IMR-90 (cell line): ENCODE results near the gene CUEDC2.

ENCODE experiments used
- BHLHE40 ChIP-seq: fragments of 150-350 bp; IDR thresholded peaks from 2 replicates; pipeline ENCODE4 v1.6.1; 2016; ENCODE audit warnings: mild to moderate bottlenecking, low read depth, low read length
- FOS ChIP-seq: fragments of 150-350 bp; IDR thresholded peaks from 2 replicates; pipeline ENCODE4 v1.6.1; 2016; ENCODE audit warnings: low read depth, low read length
- MAFK ChIP-seq: IDR thresholded peaks from 2 replicates; pipeline ENCODE4 v1.6.1; 2012; ENCODE audit warnings: low read depth, low read length, improper control_type of control experiment
- MAZ ChIP-seq: IDR thresholded peaks from 2 replicates; pipeline ENCODE4 v1.6.1; 2012; ENCODE audit warnings: low read depth, mild to moderate bottlenecking, low read length, improper control_type of control experiment, moderate library complexity, borderline replicate concordance
- NFE2L2 ChIP-seq: fragments of 150-350 bp; IDR thresholded peaks from 2 replicates; pipeline ENCODE4 v1.6.1; 2016; ENCODE audit warnings: low read depth, mild to moderate bottlenecking, low read length
- POLR2A ChIP-seq: IDR thresholded peaks from 2 replicates; pipeline ENCODE4 v1.6.1; 2012; ENCODE audit warnings: mild to moderate bottlenecking, low read depth, low read length
- RAD21 ChIP-seq: IDR thresholded peaks from 2 replicates; pipeline ENCODE4 v1.6.1; 2012; ENCODE audit warnings: low read length, improper control_type of control experiment
- RCOR1 ChIP-seq: IDR thresholded peaks from 2 replicates; pipeline ENCODE4 v1.6.1; 2012; ENCODE audit warnings: mild to moderate bottlenecking, low read length, improper control_type of control experiment; ENCODE audit not compliant: insufficient replicate concordance
- RFX5 ChIP-seq: IDR thresholded peaks from 2 replicates; pipeline ENCODE4 v1.8.0; 2012; ENCODE audit warnings: low read depth, mild to moderate bottlenecking, low read length, moderate library complexity
- SMC3 ChIP-seq: fragments of 150-350 bp; IDR thresholded peaks from 2 replicates; pipeline ENCODE4 v1.6.1; 2016; ENCODE audit warnings: low read depth, mild to moderate bottlenecking, antibody characterized with exemption, low read length, moderate library complexity
- TF ChIP-seq, protein P1 (sequence below): conservative IDR thresholded peaks from 2 replicates; pipeline ENCODE4 v1.5.1; 2012; ENCODE audit warnings: mild to moderate bottlenecking, low read depth, low read length, improper control_type of control experiment
- TF ChIP-seq, protein P2 (sequence below): fragments of 150-350 bp; IDR thresholded peaks from 2 replicates; pipeline ENCODE4 v1.6.1; 2017; ENCODE audit warnings: mild to moderate bottlenecking, antibody characterized with exemption, low read length, low read depth
- TF ChIP-seq, protein P3 (sequence below): fragments of 150-350 bp; IDR thresholded peaks from 2 replicates; pipeline ENCODE4 v1.6.1; 2016; ENCODE audit warnings: low read depth, mild to moderate bottlenecking, low read length, moderate library complexity, borderline replicate concordance

DNA sequence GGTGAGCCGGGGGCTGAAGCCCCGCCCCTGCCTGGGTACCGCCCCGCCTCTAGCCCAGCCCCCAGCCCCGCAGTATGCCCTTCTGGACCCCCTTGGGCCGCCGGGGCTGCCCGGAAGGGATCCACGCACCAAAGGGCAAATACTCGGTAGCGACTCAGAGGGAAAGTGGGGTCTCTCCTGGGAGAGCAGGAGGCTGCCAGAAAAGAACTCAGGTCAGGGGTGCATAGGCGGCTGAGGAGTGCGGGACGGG, 10.9 kb downstream of the CUEDC2 start:
- TF ChIP-seq POLR2A: no peak
- TF ChIP-seq, protein P1, sequence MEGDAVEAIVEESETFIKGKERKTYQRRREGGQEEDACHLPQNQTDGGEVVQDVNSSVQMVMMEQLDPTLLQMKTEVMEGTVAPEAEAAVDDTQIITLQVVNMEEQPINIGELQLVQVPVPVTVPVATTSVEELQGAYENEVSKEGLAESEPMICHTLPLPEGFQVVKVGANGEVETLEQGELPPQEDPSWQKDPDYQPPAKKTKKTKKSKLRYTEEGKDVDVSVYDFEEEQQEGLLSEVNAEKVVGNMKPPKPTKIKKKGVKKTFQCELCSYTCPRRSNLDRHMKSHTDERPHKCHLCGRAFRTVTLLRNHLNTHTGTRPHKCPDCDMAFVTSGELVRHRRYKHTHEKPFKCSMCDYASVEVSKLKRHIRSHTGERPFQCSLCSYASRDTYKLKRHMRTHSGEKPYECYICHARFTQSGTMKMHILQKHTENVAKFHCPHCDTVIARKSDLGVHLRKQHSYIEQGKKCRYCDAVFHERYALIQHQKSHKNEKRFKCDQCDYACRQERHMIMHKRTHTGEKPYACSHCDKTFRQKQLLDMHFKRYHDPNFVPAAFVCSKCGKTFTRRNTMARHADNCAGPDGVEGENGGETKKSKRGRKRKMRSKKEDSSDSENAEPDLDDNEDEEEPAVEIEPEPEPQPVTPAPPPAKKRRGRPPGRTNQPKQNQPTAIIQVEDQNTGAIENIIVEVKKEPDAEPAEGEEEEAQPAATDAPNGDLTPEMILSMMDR: no peak
- no peak for TF ChIP-seq RCOR1
- TF ChIP-seq NFE2L2: no peak
- TF ChIP-seq, protein P2, sequence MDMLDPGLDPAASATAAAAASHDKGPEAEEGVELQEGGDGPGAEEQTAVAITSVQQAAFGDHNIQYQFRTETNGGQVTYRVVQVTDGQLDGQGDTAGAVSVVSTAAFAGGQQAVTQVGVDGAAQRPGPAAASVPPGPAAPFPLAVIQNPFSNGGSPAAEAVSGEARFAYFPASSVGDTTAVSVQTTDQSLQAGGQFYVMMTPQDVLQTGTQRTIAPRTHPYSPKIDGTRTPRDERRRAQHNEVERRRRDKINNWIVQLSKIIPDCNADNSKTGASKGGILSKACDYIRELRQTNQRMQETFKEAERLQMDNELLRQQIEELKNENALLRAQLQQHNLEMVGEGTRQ: no peak
- no peak for TF ChIP-seq SMC3
- no peak for TF ChIP-seq FOS
- TF ChIP-seq, protein P3, sequence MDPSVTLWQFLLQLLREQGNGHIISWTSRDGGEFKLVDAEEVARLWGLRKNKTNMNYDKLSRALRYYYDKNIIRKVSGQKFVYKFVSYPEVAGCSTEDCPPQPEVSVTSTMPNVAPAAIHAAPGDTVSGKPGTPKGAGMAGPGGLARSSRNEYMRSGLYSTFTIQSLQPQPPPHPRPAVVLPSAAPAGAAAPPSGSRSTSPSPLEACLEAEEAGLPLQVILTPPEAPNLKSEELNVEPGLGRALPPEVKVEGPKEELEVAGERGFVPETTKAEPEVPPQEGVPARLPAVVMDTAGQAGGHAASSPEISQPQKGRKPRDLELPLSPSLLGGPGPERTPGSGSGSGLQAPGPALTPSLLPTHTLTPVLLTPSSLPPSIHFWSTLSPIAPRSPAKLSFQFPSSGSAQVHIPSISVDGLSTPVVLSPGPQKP: no peak
- no peak for TF ChIP-seq MAZ
- no peak for TF ChIP-seq MAFK
- TF ChIP-seq RFX5: no peak
- no peak for TF ChIP-seq RAD21
- TF ChIP-seq BHLHE40: no peak
